Sigmoid colon (tissue), 7 donors: ENCODE measurements around the gene KRT79. TPM values are rescaled to one million over a fixed set of nuclear protein-coding genes. Genes with fewer than 3 reads are reported as not detected.

ENCODE experiments used
- DNase-seq: peaks from one replicate; pipeline ENCODE4 v3.0.0-alpha.2; 2019
- H3K27ac ChIP-seq, 4 donors: fragments of 200-600 bp; sonication (generic); one replicate each; pipeline ENCODE4 v1.5.1; 2016 to 2019; ENCODE audit warnings: mild to moderate bottlenecking in 1 of 4
- H3K27me3 ChIP-seq, 3 donors: fragments of 200-600 bp; sonication (generic); one replicate each; pipeline ENCODE4 v1.5.1; 2019; ENCODE audit warnings: mild to moderate bottlenecking in 1 of 3
- H3K36me3 ChIP-seq, 4 donors: fragments of 200-600 bp; sonication (generic); one replicate each; pipeline ENCODE4 v1.5.1; 2016 to 2019
- H3K4me1 ChIP-seq, 4 donors: fragments of 200-600 bp; sonication (generic); one replicate each; pipeline ENCODE4 v1.5.1; 2017 to 2019
- H3K4me3 ChIP-seq, 4 donors: fragments of 200-600 bp; sonication (generic); one replicate each; pipeline ENCODE4 v1.5.1; 2017 to 2019; ENCODE audit warnings: mild to moderate bottlenecking in 2 of 4, moderate library complexity in 1 of 4
- H3K9me3 ChIP-seq, 4 donors: fragments of 200-600 bp in 3 of 4; sonication (generic) in 3 of 4; one replicate each; pipeline versions ENCODE4 v1.5.1 to v1.6.1; 2013 to 2019
- CTCF ChIP-seq, 4 experiments: fragments of 450-650 bp in 3 of 4; fragments of 200-600 bp in 1 of 4; IDR thresholded peaks; one replicate each; pipeline ENCODE4 v1.5.1; 2016 to 2019; ENCODE audit warnings: antibody characterized with exemption in 4 of 4, mild to moderate bottlenecking in 3 of 4, moderate library complexity in 2 of 4
- EP300 ChIP-seq, 4 donors: sonication (generic); formaldehyde crosslinking; IDR thresholded peaks; one replicate each; pipeline ENCODE4 v1.6.1; 2017; ENCODE audit warnings: antibody characterized with exemption in 4 of 4
- POLR2A ChIP-seq, 2 donors: fragments of 450-650 bp; IDR thresholded peaks; one replicate each; pipeline ENCODE4 v1.6.1; 2016; ENCODE audit warnings: antibody characterized with exemption in 2 of 2, mild to moderate bottlenecking in 2 of 2, moderate library complexity in 2 of 2
- POLR2AphosphoS5 ChIP-seq, 4 donors: sonication (generic); formaldehyde crosslinking; IDR thresholded peaks; one replicate each; pipeline ENCODE4 v1.6.1; 2017; ENCODE audit warnings: antibody characterized with exemption in 4 of 4
- WGBS, 2 donors: extraction: QIAGEN DNeasy Blood & Tissue Kit; methylation state at CpG; one replicate each; pipeline ENCODE4 v1.1.7; 2013; 5-methylcytosine and 5-hydroxymethylcytosine counted together
- intact Hi-C: fragments of 100-400 bp; cut with DNase I; formaldehyde crosslinking; loops from one replicate; pipeline ENCODE4 v1.15.1; 2023
- polyA plus RNA-seq, 3 donors: library from polyadenylated mRNA; stranded (reverse); fragments of 200-250 nt; gene quantifications; one replicate each; pipeline ENCODE4 v1.2.3, GENCODE V29; 2013
- small RNA-seq, 3 donors: library from RNA; depleted of rRNA; stranded (forward); fragments of <200 nt; gene quantifications; one replicate each; pipeline ENCODE3, GENCODE V24; 2016
- total RNA-seq, 4 donors: library from RNA; depleted of rRNA; stranded (reverse); fragments of >200 nt; gene quantifications; one replicate each; pipeline ENCODE4 v1.1.0, GENCODE V29; 2016
- donor health status: healthy with polysubstance abuse.
- donor health status: Bipolar disorder and iron deficiency.
- donor health status: healthy.

KRT79 gene
- total and polyA plus RNA-seq, 7 donors: 0.16 TPM; not detected in 6

GRCh38 chr12:52772188-52772587, 61.9 kb downstream of the KRT79 start:
- H3K36me3 ChIP-seq: no peaks in the 10 kb centered on the region
- WGBS, 2 donors: 89% methylated on average over 4 of the region's 4 CpGs

GRCh38 chr12:52771505-52771904, 62.6 kb downstream of the KRT79 start:
- no peak for DNase-seq
- WGBS, 2 donors: 77 to 80% methylated on average over 4 of the region's 4 CpGs
- Histone ChIP-seq H3K4me1 (no peaks in the 10 kb centered on the region), H3K27ac (no peak overlapping the region), H3K36me3 (no peaks in the 10 kb centered on the region), H3K9me3 (no peaks in the 10 kb centered on the region), H3K4me3 (no peak overlapping the region), H3K27me3 (no peaks in the 10 kb centered on the region)
- intact Hi-C loops: no loop called here
- no peak for TF ChIP-seq CTCF (IDR thresholded peaks at IDR 0.05)
- TF ChIP-seq POLR2AphosphoS5 (IDR thresholded peaks at IDR 0.05): no peak
- TF ChIP-seq POLR2A (IDR thresholded peaks at IDR 0.05): no peak
- TF ChIP-seq EP300 (IDR thresholded peaks at IDR 0.05): no peak

More at GRCh38 chr12:52772188-52772587, 61.9 kb downstream of the KRT79 start:
- Histone ChIP-seq H3K27me3 (no peaks in the 10 kb centered on the region), H3K9me3 (no peaks in the 10 kb centered on the region), H3K4me1 (no peaks in the 10 kb centered on the region), H3K4me3 (no peak overlapping the region), H3K27ac (no peak overlapping the region)
- DNase-seq: no peak
- TF ChIP-seq POLR2AphosphoS5 (IDR thresholded peaks at IDR 0.05): no peak
- intact Hi-C loops: no loop called here

Small RNAs within 50 kb of the gene (small RNA-seq; reads per million reads assigned to genes)
- gene AC107016.2: 0 reads per million in 3 donors

Other genes starting within 250 kb of the KRT79 start
- not detected for gene KRT72, start 232.8 kb downstream of the KRT79 start, total RNA-seq
- gene KRT72, start 232.8 kb downstream of the KRT79 start, polyA plus RNA-seq: under 1 TPM in 1 of 3 donors, not detected in 2; 0.79 TPM
- not detected for gene KRT73, start 215.8 kb downstream of the KRT79 start, total RNA-seq
- gene KRT73, start 215.8 kb downstream of the KRT79 start, polyA plus RNA-seq: under 1 TPM in 1 of 3 donors, not detected in 2; 0.73 TPM
- gene KRT2, start 182.1 kb downstream of the KRT79 start, total RNA-seq: not detected
- gene KRT2, start 182.1 kb downstream of the KRT79 start, polyA plus RNA-seq: under 1 TPM in 1 of 3 donors, not detected in 2; 0.38 TPM
- gene KRT1, start 153.9 kb downstream of the KRT79 start, total RNA-seq: not detected
- not detected for gene KRT1, start 153.9 kb downstream of the KRT79 start, polyA plus RNA-seq
- gene KRT77, start 130.8 kb downstream of the KRT79 start, total RNA-seq: not detected
- gene KRT77, start 130.8 kb downstream of the KRT79 start, polyA plus RNA-seq: under 1 TPM in 1 of 3 donors, not detected in 2; 0.01 TPM
- gene KRT76, start 57.0 kb downstream of the KRT79 start, total RNA-seq: not detected
- not detected for gene KRT76, start 57.0 kb downstream of the KRT79 start, polyA plus RNA-seq
- not detected for gene KRT3, start 38.2 kb downstream of the KRT79 start, total RNA-seq
- not detected for gene KRT3, start 38.2 kb downstream of the KRT79 start, polyA plus RNA-seq
- not detected for gene KRT4, start 20.2 kb downstream of the KRT79 start, total RNA-seq
- 10 to 100 TPM in 1 of 3 donors, under 1 TPM in 1, not detected in 1; 0.86 to 18.6 TPM for gene KRT4, start 20.2 kb downstream of the KRT79 start, polyA plus RNA-seq
- gene KRT78, start 14.7 kb upstream of the KRT79 start, total RNA-seq: not detected
- 1 to 10 TPM in 1 of 3 donors, under 1 TPM in 1, not detected in 1; 0.20 to 5.4 TPM for gene KRT78, start 14.7 kb upstream of the KRT79 start, polyA plus RNA-seq
- gene KRT8, start 70.8 kb upstream of the KRT79 start, total RNA-seq: 10 to 100 TPM; 20.6 to 63.1 (median 35.5) TPM
- gene KRT8, start 70.8 kb upstream of the KRT79 start, polyA plus RNA-seq: 1,000 to 10,000 TPM; 3,181 to 3,526 (median 3,402) TPM
- 1 to 10 TPM; 1.5 to 3.9 (median 2.5) TPM for gene KRT18, start 114.8 kb upstream of the KRT79 start, total RNA-seq
- gene KRT18, start 114.8 kb upstream of the KRT79 start, polyA plus RNA-seq: 100 to 1,000 TPM; 596 to 847 (median 800) TPM
- 100 to 1,000 TPM; 475 to 575 (median 524) TPM for gene EIF4B, start 172.1 kb upstream of the KRT79 start, total RNA-seq
- 100 to 1,000 TPM; 136 to 233 (median 218) TPM for gene EIF4B, start 172.1 kb upstream of the KRT79 start, polyA plus RNA-seq
- 100 to 1,000 TPM; 109 to 117 (median 113) TPM for gene TNS2, start 215.8 kb upstream of the KRT79 start, total RNA-seq
- gene TNS2, start 215.8 kb upstream of the KRT79 start, polyA plus RNA-seq: 10 to 100 TPM; 12.5 to 60.1 (median 47.4) TPM
- gene SPRYD3, start 245.1 kb upstream of the KRT79 start, total RNA-seq: 10 to 100 TPM; 31.9 to 41.4 (median 35.7) TPM
- gene SPRYD3, start 245.1 kb upstream of the KRT79 start, polyA plus RNA-seq: 10 to 100 TPM; 20.1 to 33.4 (median 27.0) TPM